ENCODE data around the gene OMG. TPM values are rescaled to one million over a fixed set of nuclear protein-coding genes. Genes with fewer than 3 reads are reported as not detected.
"Not testable (repeated sequence)": the region's sequence is repeated elsewhere in the genome, so short reads cannot be mapped to it uniquely, and the experiment has no call there.

Gene OMG
- total RNA-seq, 1 donor: under 0.01 TPM

- DNase-seq (ENCODE audit: low read depth in 2 of 3, low spot score in 2 of 3): peak in 2 of 3 donors; percentile 7 to 32
Measured at GRCh38 chr17:31266042-31266441, 31.0 kb downstream of the OMG start.

DNA sequence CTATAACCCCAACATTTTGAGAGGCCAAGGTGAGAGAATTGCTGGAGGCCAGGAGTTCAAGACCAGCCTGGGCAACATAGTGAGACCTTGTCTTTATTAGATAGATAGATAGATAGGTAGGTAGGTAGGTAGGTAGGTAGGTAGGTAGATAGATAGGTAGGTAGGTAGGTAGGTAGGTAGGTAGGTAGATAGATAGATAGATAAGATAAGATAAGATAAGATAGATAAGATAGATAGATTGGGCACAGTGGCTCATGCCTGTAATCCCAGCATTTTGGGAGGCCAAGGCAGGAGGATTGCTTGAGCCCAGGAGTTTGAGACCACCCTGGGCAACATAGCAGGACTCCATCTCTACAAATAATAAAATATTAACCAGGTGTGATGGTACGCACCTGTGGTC lies 34.1 kb downstream of the OMG start:
- not testable (repeated sequence) for DNase-seq (ENCODE audit: low read depth in 2 of 3, low spot score in 2 of 3)

DNA sequence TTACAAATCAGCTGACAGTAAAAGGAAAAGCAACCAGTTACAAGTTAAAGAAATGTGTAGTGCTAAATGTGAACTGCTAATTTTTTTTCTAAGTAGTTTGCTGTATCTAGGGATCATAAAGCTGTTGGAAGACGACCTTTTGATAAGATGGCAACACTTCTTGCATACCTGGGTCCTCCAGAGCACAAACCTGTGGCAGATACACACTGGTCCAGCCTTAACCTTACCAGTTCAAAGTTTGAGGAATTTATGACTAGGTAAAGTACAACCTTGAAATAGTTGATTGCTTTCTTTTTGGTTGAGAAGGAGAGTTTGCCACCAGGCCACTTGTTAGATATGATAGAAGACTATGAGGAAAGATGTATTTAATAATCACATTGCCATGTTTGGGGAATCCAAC lies 35.4 kb downstream of the OMG start:
- no peak for DNase-seq (ENCODE audit: low read depth in 2 of 3, low spot score in 2 of 3)

DNA sequence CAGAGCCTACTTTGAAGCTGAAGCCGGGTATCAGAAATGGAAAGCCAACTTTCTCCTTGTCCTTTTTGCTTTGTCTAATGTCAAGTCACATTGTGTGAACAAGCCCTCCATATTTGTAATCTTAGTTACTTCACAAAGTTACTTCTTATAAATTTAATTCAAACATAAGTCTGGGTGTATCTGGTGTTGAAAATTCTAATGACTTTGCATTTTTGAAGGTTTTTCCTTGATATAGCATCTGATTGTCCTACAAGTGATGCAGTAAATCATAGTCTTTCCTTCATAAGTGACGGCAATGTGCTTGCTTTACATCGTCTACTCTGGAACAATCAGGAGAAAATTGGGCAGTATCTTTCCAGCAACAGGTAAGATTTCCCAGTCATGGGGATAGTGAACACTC lies 36.9 kb downstream of the OMG start:
- no peak for DNase-seq (ENCODE audit: low read depth in 2 of 3, low spot score in 2 of 3)

- DNase-seq (ENCODE audit: low read depth in 2 of 3, low spot score in 2 of 3): no peak
Measured at GRCh38 chr17:31256936-31257335, 40.1 kb downstream of the OMG start.

DNA sequence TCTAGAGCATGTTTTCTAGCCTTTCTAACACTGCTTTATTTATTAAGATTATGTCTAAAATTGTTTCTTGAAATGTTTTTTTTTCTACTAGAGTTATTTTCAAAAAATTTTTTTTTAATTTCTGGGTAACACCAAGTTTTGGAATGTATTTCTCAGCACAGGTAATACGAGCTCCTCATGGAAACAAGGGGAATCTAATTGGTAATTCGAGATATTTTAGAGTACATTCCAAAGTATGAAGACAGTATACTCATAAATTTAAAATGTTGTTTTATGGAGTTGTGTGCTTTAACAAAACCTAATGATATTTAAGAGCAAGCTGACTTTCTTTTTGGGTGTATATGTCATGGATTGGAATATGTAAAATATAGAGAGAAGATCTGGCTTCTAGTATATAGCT lies 42.4 kb downstream of the OMG start:
- DNase-seq (ENCODE audit: low read depth in 2 of 3, low spot score in 2 of 3): no peak

- DNase-seq (ENCODE audit: low read depth in 2 of 3, low spot score in 2 of 3): no peak
Measured at GRCh38 chr17:31252741-31253140, 44.3 kb downstream of the OMG start.

GRCh38 chr17:31251970-31252328 lies 45.1 kb downstream of the OMG start:
- DNase-seq (ENCODE audit: low read depth in 2 of 3, low spot score in 2 of 3): no peak

DNA sequence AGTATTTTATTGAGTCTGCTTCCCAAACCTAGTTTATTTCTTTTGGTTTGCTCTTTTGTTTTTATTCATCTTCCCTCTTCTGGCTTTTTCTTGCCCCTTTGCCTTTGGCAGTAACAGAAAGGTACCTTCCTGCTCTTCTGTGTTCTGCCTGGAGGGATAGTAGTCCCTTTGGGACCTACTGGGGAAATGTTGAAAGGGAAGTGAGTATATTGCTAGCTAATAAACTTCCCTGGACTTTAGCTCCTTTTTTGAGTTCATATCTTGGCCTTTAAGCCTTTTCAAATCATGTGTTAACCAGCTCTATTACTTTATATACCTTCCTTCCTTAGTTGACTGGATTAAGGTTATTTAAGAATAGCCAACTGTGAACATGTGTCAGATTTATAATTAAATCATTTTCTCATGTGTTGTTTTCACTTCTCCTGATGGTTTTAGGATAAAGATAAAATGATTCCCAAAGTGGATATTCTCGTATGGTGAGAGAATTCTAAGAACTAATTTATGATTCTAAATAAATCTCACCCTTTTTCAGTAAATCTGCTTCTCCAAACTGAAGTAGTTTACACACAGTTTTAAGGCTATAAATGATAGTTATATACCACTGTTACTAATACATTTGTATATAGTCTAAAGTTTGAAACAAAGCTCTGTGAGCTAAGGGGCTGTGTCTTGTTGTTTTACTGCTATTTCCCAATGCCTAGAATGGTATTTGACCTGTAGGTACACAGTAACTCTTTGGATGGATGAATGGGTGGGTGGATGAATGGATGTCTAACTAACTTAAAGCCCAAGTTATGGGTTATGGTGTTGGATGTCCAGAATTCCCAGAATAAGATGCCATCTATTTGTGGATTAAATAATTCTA lies 45.7 kb downstream of the OMG start:
- DNase-seq (ENCODE audit: low read depth in 2 of 3, low spot score in 2 of 3): no peak

DNA sequence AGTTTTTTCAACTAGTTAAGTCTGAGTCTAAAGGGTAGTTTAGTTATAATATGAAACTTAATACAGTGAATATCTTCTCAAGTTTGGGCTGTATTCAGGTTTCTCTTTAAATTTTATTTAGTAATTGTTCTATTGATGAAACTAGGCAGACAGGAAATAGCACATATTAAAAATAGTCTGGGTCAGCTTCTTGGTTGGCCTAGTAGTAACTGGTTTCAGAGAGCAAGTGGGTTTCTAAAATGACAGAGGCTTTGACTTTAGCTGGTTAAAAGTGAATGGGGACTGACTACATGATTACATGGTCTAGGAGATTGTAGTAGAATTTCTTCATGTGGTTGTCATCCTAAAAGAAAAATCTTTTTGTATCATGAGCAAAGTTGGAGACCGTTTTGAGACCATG lies 46.8 kb downstream of the OMG start:
- DNase-seq (ENCODE audit: low read depth in 2 of 3, low spot score in 2 of 3): no peak

GRCh38 chr17:31249835-31250141 lies 47.3 kb downstream of the OMG start:
- no peak for DNase-seq (ENCODE audit: low read depth in 2 of 3, low spot score in 2 of 3)

DNA sequence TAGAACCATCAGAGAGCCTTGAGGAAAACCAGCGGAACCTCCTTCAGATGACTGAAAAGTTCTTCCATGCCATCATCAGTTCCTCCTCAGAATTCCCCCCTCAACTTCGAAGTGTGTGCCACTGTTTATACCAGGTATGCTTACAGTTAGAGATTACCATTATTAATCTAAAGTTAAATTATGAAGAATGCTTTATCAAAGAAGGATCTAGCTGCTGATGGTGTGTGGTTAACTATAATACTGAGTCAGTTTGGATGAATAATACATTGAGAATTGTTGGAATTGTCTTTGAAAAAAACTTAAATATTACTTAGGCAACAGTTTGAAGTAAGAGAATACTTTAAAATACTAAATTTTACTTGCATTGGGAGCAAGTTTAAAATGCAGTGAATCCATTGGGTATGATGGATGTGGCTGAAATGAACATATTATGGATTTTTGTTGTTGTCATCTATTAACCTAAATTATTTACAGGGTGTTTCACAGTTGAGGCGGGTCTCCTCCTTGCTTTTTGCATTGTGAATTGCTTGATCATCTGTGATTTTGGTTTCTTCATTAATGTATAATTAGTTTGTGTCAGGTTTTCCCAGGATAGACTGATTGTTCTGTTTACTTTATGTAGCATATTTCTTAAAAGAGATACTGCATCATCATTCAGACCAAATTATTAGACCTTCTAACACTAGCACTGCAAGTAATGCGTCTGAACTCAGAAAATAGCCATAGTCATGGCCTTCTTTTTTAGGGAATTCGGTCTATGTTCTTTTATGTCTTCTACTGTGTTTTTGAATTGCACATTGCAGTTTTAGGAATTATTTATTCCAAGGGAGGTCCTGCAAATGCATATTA lies 47.8 kb downstream of the OMG start:
- no peak for DNase-seq (ENCODE audit: low read depth in 2 of 3, low spot score in 2 of 3)

Other genes starting within 250 kb of the OMG start
- gene NF1, start 202.3 kb downstream of the OMG start, total RNA-seq: 28.5 TPM
- 20.7 TPM for gene EVI2B, start 16.8 kb upstream of the OMG start, total RNA-seq
- 13.7 TPM for gene EVI2A, start 24.4 kb upstream of the OMG start, total RNA-seq
- gene RAB11FIP4, start 94.4 kb upstream of the OMG start, total RNA-seq: 15.1 TPM